Activated T-helper 17 cell treated with anti-CD3 and anti-CD28 coated beads, Interleukin-2, amount 50 U/mL, for 72 hours (primary cell): ENCODE measurements around the gene PATE4. TPM values are rescaled to one million over a fixed set of nuclear protein-coding genes. Genes with fewer than 3 reads are reported as not detected.
"Not testable (repeated sequence)": the region's sequence is repeated elsewhere in the genome, so short reads cannot be mapped to it uniquely, and the experiment has no call there.

ENCODE experiments used
- ATAC-seq: fragments of 150-1000 bp; cut with Tn5 transposase; replicated peaks from 2 replicates; pipeline ENCODE4 v1.10.0; 2021; ENCODE audit warnings: mild to moderate bottlenecking, moderate library complexity
- H3K27ac Mint-ChIP-seq: one replicate; pipeline ENCODE4 v1.8.0; 2022; ENCODE audit warnings: mixed read lengths
- H3K27me3 Mint-ChIP-seq: one replicate; pipeline ENCODE4 v1.8.0; 2022; ENCODE audit warnings: mixed read lengths
- H3K36me3 Mint-ChIP-seq: one replicate; pipeline ENCODE4 v1.8.0; 2022; ENCODE audit warnings: low read depth, mild to moderate bottlenecking, mixed read lengths
- H3K4me1 Mint-ChIP-seq: one replicate; pipeline ENCODE4 v1.8.0; 2022; ENCODE audit warnings: mixed read lengths
- H3K4me3 Mint-ChIP-seq: one replicate; pipeline ENCODE4 v1.8.0; 2022; ENCODE audit warnings: mild to moderate bottlenecking, mixed read lengths
- H3K9me3 Mint-ChIP-seq: one replicate; pipeline ENCODE4 v1.8.0; 2022; ENCODE audit warnings: mixed read lengths
- total RNA-seq, 2 donors: library from RNA; stranded (reverse); gene quantifications; one replicate each; pipeline ENCODE4 v1.2.3, GENCODE V29; 2022

Gene PATE4
- not detected for total RNA-seq

- Mint-ChIP-seq H3K27me3 (peaks cover 8% of the 10 kb centered on the region), H3K27ac (no peak within 1 kb of the TSS), H3K4me1 (no peaks in the 10 kb centered on the region), H3K36me3 (no peaks in the 10 kb centered on the region), H3K9me3 (no peaks in the 10 kb centered on the region), H3K4me3 (no peak within 1 kb of the TSS)
- no peak for ATAC-seq
Measured at GRCh38 chr11:125833016-125833415, at the start of gene PATE4. Gene PATE4, plus strand, starts transcription at chr11:125833316. Its CDS starts 44 bp downstream, at chr11:125833360.

- Mint-ChIP-seq H3K9me3 (peaks cover 4% of the 10 kb centered on the region), H3K27me3 (no peaks in the 10 kb centered on the region)
Measured at GRCh38 chr11:125784678-125785077, 48.4 kb upstream of the PATE4 start.

DNA sequence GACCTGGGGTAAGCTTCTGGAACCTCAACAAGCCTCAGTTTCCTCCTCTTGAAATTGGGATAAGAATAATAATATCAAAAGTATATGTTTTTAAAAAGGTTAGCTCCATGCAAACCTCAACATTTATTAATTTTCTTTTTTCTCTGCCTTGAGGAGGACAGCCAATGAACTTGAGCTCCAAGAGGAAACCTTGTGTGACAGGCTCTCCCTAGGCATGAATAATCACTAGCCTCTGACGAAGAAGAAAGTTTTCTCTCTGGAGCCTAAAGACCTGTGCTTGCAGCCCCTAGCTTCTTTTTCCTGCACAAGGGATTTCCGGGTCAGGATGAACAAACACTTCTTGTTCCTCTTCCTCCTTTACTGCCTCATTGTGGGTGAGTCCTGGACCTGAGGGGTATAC, 45.3 kb upstream of the PATE4 start, which contains the start of gene PATE3:
TSS of gene PATE3 (plus strand) at position 301 of the 400 bp plus-strand sequence. CDS start at position 326, 25 bp downstream.
- no peak within 1 kb of the TSS for H3K27ac Mint-ChIP-seq
- no peak within 1 kb of the TSS for H3K4me3 Mint-ChIP-seq
- no peaks in the 10 kb centered on the region for H3K36me3 Mint-ChIP-seq
- no peaks in the 10 kb centered on the region for H3K27me3 Mint-ChIP-seq
- ATAC-seq: no peak
- peaks cover 11% of the 10 kb centered on the region for H3K4me1 Mint-ChIP-seq
- no peaks in the 10 kb centered on the region for H3K9me3 Mint-ChIP-seq

More at GRCh38 chr11:125784678-125785077, 48.4 kb upstream of the PATE4 start:
- Mint-ChIP-seq H3K4me3 (no peak overlapping the region), H3K27ac (no peak overlapping the region), H3K36me3 (no peaks in the 10 kb centered on the region), H3K4me1 (peaks cover 15% of the 10 kb centered on the region)
- ATAC-seq: no peak

- Mint-ChIP-seq H3K27me3 (no peaks in the 10 kb centered on the region), H3K4me1 (peaks cover 6% of the 10 kb centered on the region), H3K4me3 (no peak overlapping the region), H3K36me3 (no peaks in the 10 kb centered on the region), H3K9me3 (peaks cover 16% of the 10 kb centered on the region), H3K27ac (no peak overlapping the region)
- ATAC-seq: no peak
Measured at GRCh38 chr11:125790825-125791224, 42.3 kb upstream of the PATE4 start.

- peaks cover 5% of the 10 kb centered on the region for H3K27me3 Mint-ChIP-seq
- no peak overlapping the region for H3K4me3 Mint-ChIP-seq
- peaks cover 43% of the 10 kb centered on the region for H3K9me3 Mint-ChIP-seq
- no peak overlapping the region for H3K27ac Mint-ChIP-seq
- ATAC-seq: no peak
- no peaks in the 10 kb centered on the region for H3K36me3 Mint-ChIP-seq
- no peaks in the 10 kb centered on the region for H3K4me1 Mint-ChIP-seq
Measured at GRCh38 chr11:125797641-125798040, 35.5 kb upstream of the PATE4 start.

- Mint-ChIP-seq H3K36me3 (no peaks in the 10 kb centered on the region), H3K27ac (no peak overlapping the region), H3K27me3 (peaks cover 5% of the 10 kb centered on the region), H3K4me1 (no peaks in the 10 kb centered on the region), H3K4me3 (no peak overlapping the region), H3K9me3 (peaks cover 39% of the 10 kb centered on the region)
- no peak for ATAC-seq
Measured at GRCh38 chr11:125799808-125800207, 33.3 kb upstream of the PATE4 start.

GRCh38 chr11:125802387-125802786, 30.7 kb upstream of the PATE4 start:
- no peak for ATAC-seq
- H3K27me3 Mint-ChIP-seq: peaks cover 5% of the 10 kb centered on the region
- no peaks in the 10 kb centered on the region for H3K4me1 Mint-ChIP-seq

GRCh38 chr11:125807909-125808308, 25.2 kb upstream of the PATE4 start:
- no peaks in the 10 kb centered on the region for H3K27me3 Mint-ChIP-seq

More at GRCh38 chr11:125802387-125802786, 30.7 kb upstream of the PATE4 start:
- Mint-ChIP-seq H3K9me3 (peaks cover 26% of the 10 kb centered on the region), H3K36me3 (no peaks in the 10 kb centered on the region), H3K27ac (no peak overlapping the region), H3K4me3 (no peak overlapping the region)

GRCh38 chr11:125835748-125836147, 2.6 kb downstream of the PATE4 start:
- no peaks in the 10 kb centered on the region for H3K4me1 Mint-ChIP-seq
- ATAC-seq: peak; percentile 56
- H3K27ac Mint-ChIP-seq: no peak overlapping the region
- H3K9me3 Mint-ChIP-seq: no peaks in the 10 kb centered on the region
- H3K4me3 Mint-ChIP-seq: no peak overlapping the region
- no peaks in the 10 kb centered on the region for H3K36me3 Mint-ChIP-seq
- peaks cover 8% of the 10 kb centered on the region for H3K27me3 Mint-ChIP-seq

More at GRCh38 chr11:125807909-125808308, 25.2 kb upstream of the PATE4 start:
- H3K27ac Mint-ChIP-seq: no peak overlapping the region
- H3K4me3 Mint-ChIP-seq: no peak overlapping the region
- ATAC-seq: no peak
- H3K4me1 Mint-ChIP-seq: no peaks in the 10 kb centered on the region
- H3K36me3 Mint-ChIP-seq: no peaks in the 10 kb centered on the region
- H3K9me3 Mint-ChIP-seq: peaks cover 4% of the 10 kb centered on the region

- Mint-ChIP-seq H3K4me1 (no peaks in the 10 kb centered on the region), H3K36me3 (peaks cover 7% of the 10 kb centered on the region), H3K9me3 (peaks cover 16% of the 10 kb centered on the region), H3K4me3 (no peak overlapping the region), H3K27me3 (peaks cover 5% of the 10 kb centered on the region), H3K27ac (no peak overlapping the region)
- no peak for ATAC-seq
Measured at GRCh38 chr11:125842321-125842948, 9.3 kb downstream of the PATE4 start.

DNA sequence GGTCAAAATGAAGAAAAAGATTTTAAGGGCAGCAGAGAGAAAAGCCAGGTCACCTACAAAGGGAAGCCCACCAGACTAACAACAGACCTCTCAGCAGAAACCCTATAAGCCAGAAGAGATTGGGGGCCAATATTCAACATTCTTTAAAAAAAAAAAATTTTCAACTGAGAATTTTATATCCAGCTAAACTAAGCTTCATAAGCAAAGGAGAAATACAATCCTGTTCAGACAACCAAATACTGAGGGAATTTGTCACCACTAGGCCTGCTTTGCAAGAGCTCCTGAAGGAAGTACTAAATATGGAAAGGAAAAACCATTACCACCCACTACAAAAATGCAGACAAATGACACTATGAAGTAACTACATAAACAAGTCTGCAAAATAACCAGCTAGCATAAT, 13.1 kb downstream of the PATE4 start:
- no peaks in the 10 kb centered on the region for H3K4me1 Mint-ChIP-seq
- peaks cover 16% of the 10 kb centered on the region for H3K9me3 Mint-ChIP-seq
- no peak overlapping the region for H3K4me3 Mint-ChIP-seq
- peaks cover 7% of the 10 kb centered on the region for H3K36me3 Mint-ChIP-seq
- H3K27me3 Mint-ChIP-seq: no peaks in the 10 kb centered on the region
- no peak overlapping the region for H3K27ac Mint-ChIP-seq
- no peak for ATAC-seq

DNA sequence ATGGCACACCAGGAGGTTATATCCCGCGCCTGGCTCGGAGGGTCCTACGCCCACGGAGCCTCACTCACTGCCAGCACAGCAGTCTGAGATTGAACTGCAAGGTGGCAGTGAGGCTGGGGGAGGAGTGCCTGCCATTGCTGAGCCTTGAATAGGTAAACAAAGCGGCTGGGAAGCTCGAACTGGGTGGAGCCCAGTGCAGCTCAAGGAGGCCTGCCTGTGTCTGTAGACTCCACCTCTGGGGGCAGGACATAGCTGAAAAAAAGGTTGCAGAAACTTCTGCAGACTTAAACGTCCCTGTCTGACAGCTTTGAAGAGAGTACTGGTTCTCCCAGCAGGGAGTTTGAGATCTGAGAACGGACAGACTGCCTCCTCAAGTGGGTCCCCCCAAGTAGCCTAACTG, 24.6 kb downstream of the PATE4 start:
- H3K4me1 Mint-ChIP-seq, H3K36me3 Mint-ChIP-seq, H3K27ac Mint-ChIP-seq, ATAC-seq, H3K27me3 Mint-ChIP-seq, H3K4me3 Mint-ChIP-seq, H3K9me3 Mint-ChIP-seq: not testable (repeated sequence)

DNA sequence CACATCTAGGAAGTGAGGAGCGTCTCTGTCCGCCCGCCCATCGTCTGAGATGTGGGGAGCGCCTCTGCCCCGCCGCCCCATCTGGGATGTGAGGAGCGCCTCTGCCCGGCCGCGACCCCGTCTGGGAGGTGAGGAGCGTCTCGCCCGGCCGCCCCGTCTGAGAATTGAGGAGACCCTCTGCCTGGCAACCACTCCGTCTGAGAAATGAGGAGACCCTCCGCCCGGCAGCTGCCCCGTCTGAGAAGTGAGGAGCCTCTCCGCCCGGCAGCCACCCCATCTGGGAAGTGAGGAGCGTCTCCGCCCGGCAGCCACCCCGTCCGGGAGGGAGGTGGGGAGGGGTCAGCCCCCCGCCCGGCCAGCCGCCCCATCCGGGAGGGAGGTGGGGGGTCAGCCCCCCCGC, 29.7 kb downstream of the PATE4 start:
- not testable (repeated sequence) for ATAC-seq, H3K4me1 Mint-ChIP-seq, H3K4me3 Mint-ChIP-seq, H3K27me3 Mint-ChIP-seq, H3K36me3 Mint-ChIP-seq, H3K27ac Mint-ChIP-seq, H3K9me3 Mint-ChIP-seq

- H3K27me3 Mint-ChIP-seq, H3K9me3 Mint-ChIP-seq, H3K4me3 Mint-ChIP-seq, ATAC-seq, H3K36me3 Mint-ChIP-seq, H3K4me1 Mint-ChIP-seq, H3K27ac Mint-ChIP-seq: not testable (repeated sequence)
Measured at GRCh38 chr11:125865354-125865753, 32.2 kb downstream of the PATE4 start.

DNA sequence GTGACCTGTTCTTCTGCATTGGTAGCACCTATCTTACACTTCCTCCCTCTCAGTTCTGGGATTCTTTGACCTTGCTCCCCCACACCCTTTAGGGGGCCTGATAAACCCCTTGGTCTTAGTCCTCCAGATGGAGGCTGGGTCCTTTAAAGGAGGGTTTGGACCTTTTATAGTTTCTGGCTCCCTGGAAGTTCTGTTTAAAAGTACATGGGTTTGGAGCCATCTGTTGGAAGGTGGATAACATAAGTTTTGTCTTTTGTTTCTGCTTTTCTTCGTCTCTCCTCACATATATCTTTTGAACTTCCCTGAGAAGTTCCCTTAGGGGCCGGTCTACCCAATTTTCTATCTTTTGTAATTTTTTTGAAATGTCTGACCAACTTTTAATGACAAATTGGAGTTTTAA, 36.4 kb downstream of the PATE4 start:
- Mint-ChIP-seq H3K27ac (no peak overlapping the region), H3K36me3 (no peaks in the 10 kb centered on the region), H3K9me3 (no peaks in the 10 kb centered on the region), H3K4me3 (no peak overlapping the region), H3K4me1 (no peaks in the 10 kb centered on the region), H3K27me3 (no peaks in the 10 kb centered on the region)
- ATAC-seq: no peak
